H9 (cell line): Measurements from ENCODE around the gene C11orf86. TPM values are rescaled to one million over a fixed set of nuclear protein-coding genes. Genes with fewer than 3 reads are reported as not detected.

Experiments used
- DNase-seq: peaks from one replicate; pipeline ENCODE4 v3.0.0-alpha.2; 2017
- H2AFZ ChIP-seq: one replicate; pipeline ENCODE4 v1.6.1; 2013; ENCODE audit warnings: mild to moderate bottlenecking, low read length, control low read depth, moderate library complexity
- H2AK5ac ChIP-seq: 2 replicates; pipeline ENCODE4 v1.6.1; 2013; ENCODE audit warnings: low read length, control low read depth, mixed read lengths; ENCODE audit not compliant: insufficient read length
- H2BK120ac ChIP-seq: one replicate; pipeline ENCODE4 v1.6.1; 2013; ENCODE audit warnings: low read depth, mild to moderate bottlenecking, low read length, control low read depth, inconsistent platforms; ENCODE audit not compliant: poor library complexity, severe bottlenecking
- H2BK12ac ChIP-seq: 2 replicates; pipeline ENCODE4 v1.6.1; 2013; ENCODE audit warnings: low read length, control low read depth, mixed read lengths, low read depth; ENCODE audit not compliant: insufficient read length
- H2BK15ac ChIP-seq: 2 replicates; pipeline ENCODE4 v1.6.1; 2013; ENCODE audit warnings: low read depth, low read length, control low read depth
- H2BK20ac ChIP-seq: one replicate; pipeline ENCODE4 v1.6.1; 2013; ENCODE audit warnings: low read depth, mild to moderate bottlenecking, low read length, control low read depth, inconsistent platforms; ENCODE audit not compliant: poor library complexity, severe bottlenecking
- H2BK5ac ChIP-seq: 2 replicates; pipeline ENCODE4 v1.6.1; 2013; ENCODE audit warnings: low read length, control low read depth, mixed read lengths; ENCODE audit not compliant: insufficient read length
- H3K14ac ChIP-seq: 2 replicates; pipeline ENCODE4 v1.6.1; 2013; ENCODE audit warnings: low read length, control low read depth; ENCODE audit not compliant: insufficient read depth
- H3K18ac ChIP-seq: 2 replicates; pipeline ENCODE4 v1.6.1; 2013; ENCODE audit warnings: low read depth, mild to moderate bottlenecking, mixed read lengths, low read length, control low read depth; ENCODE audit not compliant: insufficient read length
- H3K23ac ChIP-seq: 2 replicates; pipeline ENCODE4 v1.6.1; 2013; ENCODE audit warnings: low read length, control low read depth, mixed read lengths, low read depth; ENCODE audit not compliant: insufficient read length
- H3K23me2 ChIP-seq: 2 replicates; pipeline ENCODE4 v1.6.1; 2013; ENCODE audit warnings: low read depth, mild to moderate bottlenecking, mixed read lengths, low read length, control low read depth; ENCODE audit not compliant: insufficient read length, poor library complexity, severe bottlenecking
- H3K27ac ChIP-seq: 2 replicates; pipeline ENCODE4 v1.5.1; 2013; ENCODE audit warnings: low read length, control low read depth, mixed read lengths, low read depth; ENCODE audit not compliant: insufficient read length
- H3K27me3 ChIP-seq: 2 replicates; pipeline ENCODE4 v1.6.1; 2013; ENCODE audit warnings: low read length, control low read depth, inconsistent platforms; ENCODE audit not compliant: insufficient read depth
- H3K4ac ChIP-seq: 2 replicates; pipeline ENCODE4 v1.6.1; 2013; ENCODE audit warnings: low read depth, mild to moderate bottlenecking, control low read depth, inconsistent platforms, low read length, moderate library complexity
- H3K4me1 ChIP-seq: 2 replicates; pipeline ENCODE4 v1.6.1; 2013; ENCODE audit warnings: low read length, control low read depth, inconsistent platforms; ENCODE audit not compliant: insufficient read depth
- H3K4me2 ChIP-seq: 2 replicates; pipeline ENCODE4 v1.6.1; 2013; ENCODE audit warnings: low read length, control low read depth, mixed read lengths; ENCODE audit not compliant: insufficient read length, insufficient read depth
- H3K56ac ChIP-seq: 2 replicates; pipeline ENCODE4 v1.6.1; 2013; ENCODE audit warnings: low read depth, mild to moderate bottlenecking, mixed read lengths, low read length, control low read depth; ENCODE audit not compliant: insufficient read length
- H3K79me1 ChIP-seq: 2 replicates; pipeline ENCODE4 v1.6.1; 2013; ENCODE audit warnings: low read depth, mild to moderate bottlenecking, moderate library complexity, low read length, control low read depth, inconsistent platforms; ENCODE audit not compliant: insufficient read depth, poor library complexity, severe bottlenecking
- H3K79me2 ChIP-seq: 2 replicates; pipeline ENCODE4 v1.6.1; 2013; ENCODE audit warnings: low read length, control low read depth, inconsistent platforms; ENCODE audit not compliant: insufficient read depth
- H3K9ac ChIP-seq: 2 replicates; pipeline ENCODE4 v1.6.1; 2013; ENCODE audit warnings: low read length, control low read depth, mixed read lengths; ENCODE audit not compliant: insufficient read length; ENCODE audit errors: extremely low read depth
- H3K9me3 ChIP-seq: one replicate; pipeline ENCODE4 v1.6.1; 2013; ENCODE audit warnings: low read depth, low read length, inconsistent platforms; ENCODE audit not compliant: control insufficient read depth
- H3T11ph ChIP-seq: one replicate; pipeline ENCODE4 v1.6.1; 2013; ENCODE audit warnings: mild to moderate bottlenecking, low read length, control low read depth, inconsistent platforms
- H4K20me1 ChIP-seq: one replicate; pipeline ENCODE4 v1.6.1; 2013; ENCODE audit not compliant: control insufficient read depth, insufficient read length, insufficient read depth
- H4K5ac ChIP-seq: 2 replicates; pipeline ENCODE4 v1.6.1; 2013; ENCODE audit warnings: low read depth, mild to moderate bottlenecking, mixed read lengths, low read length, control low read depth; ENCODE audit not compliant: insufficient read length
- H4K8ac ChIP-seq: replicated peaks from 2 replicates; pipeline ENCODE4 v1.6.1; 2013; ENCODE audit warnings: low read length, control low read depth, mixed read lengths, low read depth; ENCODE audit not compliant: insufficient read length
- H4K91ac ChIP-seq: 2 replicates; pipeline ENCODE4 v1.6.1; 2013; ENCODE audit warnings: low read depth, mild to moderate bottlenecking, moderate library complexity, mixed read lengths, low read length, control low read depth; ENCODE audit not compliant: insufficient read length
- H3K27ac Mint-ChIP-seq, 3 experiments: 2 replicates in 2 of 3; 3 replicates in 1 of 3; pipeline ENCODE4 v1.8.0; 2020 to 2021; ENCODE audit warnings: mixed read lengths in 3 of 3, mild to moderate bottlenecking in 1 of 3, moderate library complexity in 1 of 3
- H3K27me3 Mint-ChIP-seq: 2 replicates; pipeline ENCODE4 v1.8.0; 2021; ENCODE audit warnings: low read depth, mild to moderate bottlenecking, moderate library complexity, mixed read lengths
- H3K36me3 Mint-ChIP-seq, 3 experiments: 2 replicates in 2 of 3; 3 replicates in 1 of 3; pipeline ENCODE4 v1.8.0; 2020 to 2021; ENCODE audit warnings: low read depth in 3 of 3, mixed read lengths in 3 of 3; ENCODE audit not compliant: insufficient read depth in 1 of 3
- H3K4me1 Mint-ChIP-seq, 2 experiments: 2 replicates each; pipeline ENCODE4 v1.8.0; 2020; ENCODE audit warnings: mixed read lengths in 2 of 2
- H3K4me3 Mint-ChIP-seq, 2 experiments: 2 replicates in 1 of 2; 3 replicates in 1 of 2; pipeline ENCODE4 v1.8.0; 2020 to 2021; ENCODE audit warnings: mild to moderate bottlenecking in 2 of 2, mixed read lengths in 2 of 2, moderate library complexity in 1 of 2
- H3K9me3 Mint-ChIP-seq, 2 experiments: 2 replicates in 1 of 2; 3 replicates in 1 of 2; pipeline ENCODE4 v1.8.0; 2020; ENCODE audit warnings: mild to moderate bottlenecking in 2 of 2, mixed read lengths in 2 of 2, moderate library complexity in 1 of 2
- CTCF ChIP-seq: fragments of 200-600 bp; sonication (generic); conservative IDR thresholded peaks from 3 replicates; pipeline ENCODE4 v1.8.0; 2021; ENCODE audit warnings: antibody characterized with exemption, mild to moderate bottlenecking
- WGBS: extraction: QIAGEN DNeasy Blood & Tissue Kit; methylation state at CpG from one replicate; pipeline ENCODE4 v1.1.7; 2013; ENCODE audit warnings: missing lambda C conversion rate, low lambda C conversion rate, mixed read lengths; ENCODE audit not compliant: insufficient read length; ENCODE audit errors: extremely low coverage; 5-methylcytosine and 5-hydroxymethylcytosine counted together
- total RNA-seq: library from RNA; stranded (reverse); gene quantifications from 2 replicates; pipeline ENCODE4 v1.2.1, GENCODE V29; 2021

Gene C11orf86
- total RNA-seq, 1 experiment from 2014 or later = not detected

GRCh38 chr11:66962801-66963200 lies 12.3 kb upstream of the C11orf86 start:
- no peak overlapping the region for H2BK120ac ChIP-seq
- H2AK5ac ChIP-seq = no peak overlapping the region
- no peak overlapping the region for H2BK5ac ChIP-seq
- no peak overlapping the region for H3K18ac ChIP-seq
- no peaks in the 10 kb centered on the region for H3K4me1 ChIP-seq
- H3K27me3 ChIP-seq = no peaks in the 10 kb centered on the region
- no peak overlapping the region for H3K4me3 Mint-ChIP-seq
- no peaks in the 10 kb centered on the region for H3K9me3 ChIP-seq
- no peak overlapping the region for H4K5ac ChIP-seq
- no peak overlapping the region for H2BK15ac ChIP-seq
- no peaks in the 10 kb centered on the region for H3K36me3 Mint-ChIP-seq
- H3K9ac ChIP-seq = no peak overlapping the region
- DNase-seq = no peak
- H3K23me2 ChIP-seq = no peaks in the 10 kb centered on the region
- no peak overlapping the region for H3K14ac ChIP-seq
- no peak overlapping the region for H3K27ac ChIP-seq
- no peaks in the 10 kb centered on the region for H4K20me1 ChIP-seq
- H4K8ac ChIP-seq = no peak overlapping the region
- no CpG with 5 or more reads among the region's 5 CpGs for WGBS
- H3K79me1 ChIP-seq = no peaks in the 10 kb centered on the region
- H4K91ac ChIP-seq = no peak overlapping the region
- H3K56ac ChIP-seq = no peak overlapping the region
- no peak overlapping the region for H3K4me2 ChIP-seq
- H2AFZ ChIP-seq = no peak overlapping the region
- no peak overlapping the region for H3K4ac ChIP-seq
- no peak for TF ChIP-seq CTCF
- no peaks in the 10 kb centered on the region for H3K79me2 ChIP-seq
- no peak overlapping the region for H3K23ac ChIP-seq
- no peak overlapping the region for H2BK20ac ChIP-seq
- H3K27ac Mint-ChIP-seq = no peak overlapping the region
- H3K9me3 Mint-ChIP-seq = no peaks in the 10 kb centered on the region
- H3K4me1 Mint-ChIP-seq = peaks cover 12 to 13% of the 10 kb centered on the region in 2 experiments
- H3K27me3 Mint-ChIP-seq = peaks cover 16% of the 10 kb centered on the region
- H3T11ph ChIP-seq = no peak overlapping the region
- H2BK12ac ChIP-seq = no peak overlapping the region
